ENCODE data around the gene SLC35E2B.

The SLC35E2B gene

GRCh38 chr1:1623631-1624442 lies 68.8 kb downstream of the SLC35E2B start:
- no peak for DNase-seq (ENCODE audit: low read depth)

GRCh38 chr1:1623181-1623630 lies 69.4 kb downstream of the SLC35E2B start:
- no peak for DNase-seq (ENCODE audit: low read depth)

- DNase-seq (ENCODE audit: low read depth): no peak
Measured at GRCh38 chr1:1622788-1623094, 69.9 kb downstream of the SLC35E2B start.

- DNase-seq (ENCODE audit: low read depth): no peak
Measured at GRCh38 chr1:1622010-1622787, 70.4 kb downstream of the SLC35E2B start.

GRCh38 chr1:1621173-1622009 lies 71.2 kb downstream of the SLC35E2B start:
- DNase-seq (ENCODE audit: low read depth): no peak

- DNase-seq (ENCODE audit: low read depth): no peak
Measured at GRCh38 chr1:1620433-1621139, 72.0 kb downstream of the SLC35E2B start.

GRCh38 chr1:1619917-1620361 lies 72.7 kb downstream of the SLC35E2B start:
- no peak for DNase-seq (ENCODE audit: low read depth)

GRCh38 chr1:1618396-1619068 lies 74.1 kb downstream of the SLC35E2B start:
- no peak for DNase-seq (ENCODE audit: low read depth)

GRCh38 chr1:1617925-1618324 lies 74.7 kb downstream of the SLC35E2B start:
- DNase-seq (ENCODE audit: low read depth): no peak

GRCh38 chr1:1617516-1617915 lies 75.1 kb downstream of the SLC35E2B start:
- no peak for DNase-seq (ENCODE audit: low read depth)

GRCh38 chr1:1616838-1617237 lies 75.8 kb downstream of the SLC35E2B start:
- DNase-seq (ENCODE audit: low read depth): no peak

GRCh38 chr1:1616045-1616790 lies 76.4 kb downstream of the SLC35E2B start:
- DNase-seq (ENCODE audit: low read depth): no peak

- peak; percentile 80 for DNase-seq (ENCODE audit: low read depth)
Measured at GRCh38 chr1:1615256-1616044, 77.1 kb downstream of the SLC35E2B start, which contains the start of gene MIB2. TSS of gene MIB2 (plus strand) at chr1:1615500. CDS start at chr1:1623453, 7,953 bp downstream.

- no peak for DNase-seq (ENCODE audit: low read depth)
Measured at GRCh38 chr1:1614954-1615255, 77.7 kb downstream of the SLC35E2B start.

- no peak for DNase-seq (ENCODE audit: low read depth)
Measured at GRCh38 chr1:1614204-1614953, 78.2 kb downstream of the SLC35E2B start.

GRCh38 chr1:1613509-1614082 lies 79.0 kb downstream of the SLC35E2B start:
- no peak for DNase-seq (ENCODE audit: low read depth)

GRCh38 chr1:1612104-1612400 lies 80.5 kb downstream of the SLC35E2B start:
- no peak for DNase-seq (ENCODE audit: low read depth)

GRCh38 chr1:1610796-1611195 lies 81.8 kb downstream of the SLC35E2B start:
- DNase-seq (ENCODE audit: low read depth): no peak
